ENCODE results near the gene AP5Z1.

DNA sequence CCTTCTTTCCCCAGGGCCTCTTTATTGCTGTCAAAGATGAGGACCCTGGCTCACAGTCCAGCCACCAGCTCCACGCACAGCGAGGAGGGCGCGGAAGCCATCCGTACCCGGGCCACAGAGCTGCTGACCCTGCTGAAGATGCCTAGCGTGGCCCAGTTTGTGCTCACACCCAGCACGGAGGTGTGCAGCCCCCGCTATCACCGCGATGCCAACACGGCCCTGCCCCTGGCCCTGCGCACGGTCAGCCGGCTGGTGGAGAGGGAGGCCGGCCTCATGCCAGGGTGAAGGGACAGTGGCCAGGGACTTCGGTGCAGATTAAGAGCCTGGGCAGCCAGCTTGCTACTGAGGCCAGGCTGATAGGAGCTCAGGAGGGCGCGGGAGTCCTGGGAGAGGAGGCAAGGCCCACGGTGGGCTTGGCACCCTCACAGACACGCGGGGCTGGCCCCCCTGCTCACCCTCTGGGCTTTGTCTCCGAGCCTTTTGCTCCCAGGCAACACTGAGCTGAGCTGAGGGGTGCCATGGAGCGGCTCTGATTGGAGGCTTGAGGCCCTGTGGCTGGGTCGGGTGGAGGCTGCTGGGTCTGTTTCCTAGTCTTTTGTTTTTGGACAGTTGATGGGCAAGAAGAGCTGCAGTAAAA lies 15.8 kb downstream of the AP5Z1 start:
- TF ChIP-seq, protein P1, sequence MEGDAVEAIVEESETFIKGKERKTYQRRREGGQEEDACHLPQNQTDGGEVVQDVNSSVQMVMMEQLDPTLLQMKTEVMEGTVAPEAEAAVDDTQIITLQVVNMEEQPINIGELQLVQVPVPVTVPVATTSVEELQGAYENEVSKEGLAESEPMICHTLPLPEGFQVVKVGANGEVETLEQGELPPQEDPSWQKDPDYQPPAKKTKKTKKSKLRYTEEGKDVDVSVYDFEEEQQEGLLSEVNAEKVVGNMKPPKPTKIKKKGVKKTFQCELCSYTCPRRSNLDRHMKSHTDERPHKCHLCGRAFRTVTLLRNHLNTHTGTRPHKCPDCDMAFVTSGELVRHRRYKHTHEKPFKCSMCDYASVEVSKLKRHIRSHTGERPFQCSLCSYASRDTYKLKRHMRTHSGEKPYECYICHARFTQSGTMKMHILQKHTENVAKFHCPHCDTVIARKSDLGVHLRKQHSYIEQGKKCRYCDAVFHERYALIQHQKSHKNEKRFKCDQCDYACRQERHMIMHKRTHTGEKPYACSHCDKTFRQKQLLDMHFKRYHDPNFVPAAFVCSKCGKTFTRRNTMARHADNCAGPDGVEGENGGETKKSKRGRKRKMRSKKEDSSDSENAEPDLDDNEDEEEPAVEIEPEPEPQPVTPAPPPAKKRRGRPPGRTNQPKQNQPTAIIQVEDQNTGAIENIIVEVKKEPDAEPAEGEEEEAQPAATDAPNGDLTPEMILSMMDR (conservative IDR thresholded peaks at IDR 0.05; ENCODE audit: low read depth, low read length), result no peak
- TF ChIP-seq POLR2A (IDR thresholded peaks at IDR 0.05; ENCODE audit: low read depth, low read length), result no peak
- no peak for TF ChIP-seq RAD21 (IDR thresholded peaks at IDR 0.05; ENCODE audit: low read length)
